ENCODE data around the gene RBM15B.

The RBM15B gene

DNA sequence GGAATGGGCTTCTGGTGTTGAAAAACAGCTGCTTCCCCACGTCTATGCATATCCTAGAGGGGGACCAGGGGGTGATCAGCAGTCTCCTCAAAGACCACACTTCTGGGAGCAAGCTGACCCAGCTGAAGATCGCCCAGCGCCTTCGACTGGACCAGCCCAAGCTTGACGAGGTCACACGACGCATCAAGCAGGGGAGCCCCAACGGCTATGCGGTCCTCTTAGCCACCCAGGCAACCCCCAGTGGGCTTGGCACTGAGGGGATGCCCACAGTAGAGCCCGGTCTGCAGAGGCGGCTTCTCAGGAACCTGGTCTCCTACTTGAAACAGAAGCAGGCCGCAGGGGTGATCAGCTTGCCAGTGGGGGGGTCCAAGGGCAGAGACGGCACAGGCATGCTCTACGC is 2.5 kb downstream of the RBM15B start:
- no peak for DNase-seq

- no peak for DNase-seq
These were observed 3.5 kb downstream of the RBM15B start for GRCh38 chr3:51394541-51394940.

DNA sequence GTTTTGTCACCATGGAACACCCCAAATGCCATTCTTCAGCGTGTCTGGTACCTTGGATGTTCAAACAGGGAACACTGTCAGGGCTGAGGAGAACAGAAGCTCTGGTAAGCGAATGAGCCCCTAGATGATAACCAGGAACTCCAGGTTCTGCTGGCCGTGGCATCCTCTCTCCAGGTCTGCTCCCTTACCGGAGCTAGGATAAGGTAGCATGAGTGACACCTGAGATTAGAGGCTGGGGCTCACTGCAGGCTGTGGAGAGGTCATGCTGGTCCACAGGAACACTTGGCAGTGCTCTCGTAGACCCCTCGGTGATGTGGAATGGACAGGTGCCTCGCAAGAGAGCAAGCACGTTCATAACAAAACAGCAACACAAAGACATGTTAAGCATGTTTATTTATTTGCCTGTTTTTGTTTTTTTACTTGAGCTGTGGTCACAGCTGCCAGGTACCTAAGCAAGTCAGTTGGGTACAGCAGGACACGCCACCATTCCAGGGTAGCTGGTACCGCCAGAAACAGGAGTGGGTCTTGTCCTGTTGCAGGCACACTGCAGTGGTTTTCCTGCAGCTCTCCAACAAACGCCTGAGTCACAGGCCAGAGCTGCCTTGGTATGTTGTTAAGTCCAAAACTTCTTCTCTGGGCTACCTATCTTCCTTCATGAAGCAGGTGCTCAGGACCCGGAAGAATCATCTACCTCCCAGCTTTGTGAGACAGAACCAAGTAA is 4.6 kb downstream of the RBM15B start:
- DNase-seq = no peak

GRCh38 chr3:51396401-51396800 is 5.3 kb downstream of the RBM15B start:
- no peak for DNase-seq

GRCh38 chr3:51397392-51397791 is 6.3 kb downstream of the RBM15B start:
- no peak for DNase-seq

DNA sequence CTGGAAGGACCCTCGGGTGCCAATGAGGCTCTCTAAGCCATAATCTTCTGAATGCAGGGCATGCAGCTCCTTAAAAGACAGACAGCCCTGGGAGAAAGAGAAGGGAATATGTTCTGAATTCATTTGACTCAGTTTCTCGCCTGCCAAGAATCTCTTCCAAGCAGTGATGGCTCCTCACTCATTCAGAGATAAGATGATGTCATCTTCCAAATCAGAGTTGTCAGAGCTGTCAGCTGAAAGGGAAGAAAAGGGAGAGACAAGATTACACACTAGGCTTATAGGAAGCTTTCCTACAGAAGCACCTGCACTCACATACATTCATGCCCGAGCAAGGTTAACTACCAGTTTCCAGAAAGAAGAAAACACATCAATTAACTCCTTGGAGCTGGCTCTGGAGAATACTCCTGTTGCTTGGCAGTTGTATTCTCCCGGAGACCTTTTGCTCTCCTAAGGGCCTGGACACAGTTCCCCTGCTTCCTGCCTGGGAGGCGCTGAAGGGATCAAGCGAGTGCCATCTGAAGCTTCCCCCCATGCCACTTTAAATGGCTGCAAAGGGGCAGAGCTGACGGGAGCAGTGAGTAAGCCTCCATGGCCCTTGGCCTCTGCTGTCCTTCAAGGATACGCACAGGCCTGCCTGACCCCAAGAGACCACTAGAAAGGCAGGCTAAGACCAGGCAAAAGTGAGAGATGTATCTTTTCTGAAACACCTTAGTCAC is 7.7 kb downstream of the RBM15B start:
- no peak for DNase-seq

- DNase-seq = no peak
These were observed 9.1 kb downstream of the RBM15B start for GRCh38 chr3:51400166-51400565.

DNA sequence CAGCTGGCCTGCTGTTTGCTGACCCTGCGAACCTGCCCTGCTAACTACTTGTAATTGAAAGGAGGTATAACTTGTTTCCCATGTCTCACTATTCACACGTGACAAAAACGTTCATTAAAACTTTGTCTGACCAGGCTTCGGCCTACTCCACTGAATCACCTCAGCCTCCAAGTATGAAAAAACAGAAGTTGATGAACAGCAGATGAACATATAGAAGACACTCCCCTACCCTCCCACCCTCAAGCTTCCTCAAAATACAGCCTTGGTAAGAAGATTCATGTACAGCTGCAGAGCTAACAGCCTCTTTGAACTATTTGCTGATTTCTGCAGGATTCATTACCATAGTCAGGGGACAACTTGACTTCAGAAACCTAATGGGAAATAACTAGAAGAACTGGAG is 10.7 kb downstream of the RBM15B start:
- DNase-seq = no peak

DNA sequence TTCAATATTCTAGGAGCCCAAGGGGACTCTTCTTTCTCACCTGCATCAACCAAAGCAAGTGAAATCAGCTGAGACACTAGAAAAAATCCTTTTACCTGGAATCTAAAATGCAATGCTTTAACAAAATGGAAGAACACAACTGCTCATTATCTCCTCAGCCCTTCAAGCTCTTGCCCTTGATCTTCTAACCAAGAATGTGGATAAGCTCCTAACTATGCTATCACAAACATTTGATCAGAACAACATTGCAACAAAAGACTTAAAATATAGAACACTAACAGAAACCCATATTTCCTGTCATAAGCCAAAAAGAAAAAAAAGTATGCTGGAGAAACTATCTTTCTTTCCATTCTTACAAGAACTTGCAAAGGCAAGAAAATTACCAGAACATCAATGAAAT is 12.6 kb downstream of the RBM15B start:
- DNase-seq = no peak

DNA sequence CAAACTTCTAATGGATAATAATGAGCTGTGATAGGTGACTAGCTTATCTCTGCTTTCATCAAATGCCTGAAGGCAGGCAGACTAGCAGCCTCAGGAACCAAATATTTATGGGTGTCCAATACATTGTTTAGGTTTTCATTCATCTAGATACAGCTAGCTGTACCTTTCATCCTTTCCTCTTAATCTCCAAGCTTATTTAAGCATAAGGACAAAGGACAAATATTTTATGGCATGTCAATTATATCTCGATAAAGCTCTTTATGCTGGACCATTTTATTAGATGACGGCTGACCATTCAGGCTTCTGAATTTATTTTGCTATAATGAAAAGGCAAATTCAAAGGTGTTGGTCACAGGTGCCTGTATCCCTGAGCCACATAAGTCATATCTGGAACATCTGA is 16.9 kb downstream of the RBM15B start:
- DNase-seq = no peak

DNA sequence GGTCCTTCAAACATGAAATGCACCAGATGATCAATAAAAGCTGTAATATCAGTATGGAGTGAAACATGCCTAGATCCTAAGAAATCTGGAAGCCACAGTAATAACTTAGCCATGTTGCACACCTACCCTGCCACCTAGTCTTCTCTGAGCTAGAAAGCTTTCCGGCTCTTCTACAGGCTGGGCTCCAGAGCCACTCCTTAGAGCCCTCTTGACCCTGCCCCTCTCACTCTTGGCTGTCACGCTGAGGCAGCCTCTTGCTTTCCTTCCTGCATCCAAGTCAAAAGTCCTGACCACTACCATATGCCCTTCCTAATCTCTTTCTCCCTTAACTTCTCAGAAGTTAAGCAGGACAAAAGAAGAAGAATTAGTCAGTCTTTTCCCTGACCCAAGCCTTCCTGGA is 17.7 kb downstream of the RBM15B start:
- no peak for DNase-seq

DNA sequence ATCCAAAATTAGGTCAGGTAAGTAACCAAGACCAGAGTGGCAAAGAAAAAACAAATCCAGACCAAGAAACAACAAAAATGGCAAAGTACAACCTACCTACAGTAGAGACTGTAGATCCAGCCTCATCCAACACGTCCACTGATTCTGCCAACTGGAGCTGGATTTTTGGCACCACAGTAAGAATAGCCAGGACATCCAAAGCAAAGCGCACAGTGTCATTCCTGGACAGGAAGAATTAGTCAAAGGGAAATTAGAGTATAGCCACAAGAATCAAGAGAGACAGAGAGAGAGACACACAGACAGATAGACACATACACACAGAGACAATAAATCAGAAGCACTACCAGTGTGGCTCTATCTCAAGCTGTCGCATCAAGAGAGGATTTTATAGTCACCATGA is 31.1 kb downstream of the RBM15B start:
- no peak for DNase-seq

DNA sequence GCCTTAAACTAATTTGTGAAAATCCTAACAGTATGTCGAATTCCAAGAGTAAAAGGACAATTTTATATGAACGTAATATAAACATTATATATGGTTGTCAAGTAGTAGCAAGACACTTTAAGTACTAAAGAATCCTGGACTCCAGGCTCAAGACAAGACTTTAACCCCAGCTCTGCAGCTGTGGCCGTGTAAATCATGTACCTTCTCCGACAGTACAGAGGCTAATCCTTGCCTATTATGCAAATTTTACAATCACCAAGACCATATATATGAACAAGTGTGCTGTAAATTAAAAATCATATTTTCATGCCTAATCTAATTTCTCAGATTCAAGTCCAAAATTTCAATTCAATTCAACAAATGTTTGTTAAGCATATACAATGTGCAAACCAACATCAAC is 35.8 kb downstream of the RBM15B start:
- DNase-seq = no peak

GRCh38 chr3:51429138-51429537 is 38.1 kb downstream of the RBM15B start:
- no peak for DNase-seq

DNA sequence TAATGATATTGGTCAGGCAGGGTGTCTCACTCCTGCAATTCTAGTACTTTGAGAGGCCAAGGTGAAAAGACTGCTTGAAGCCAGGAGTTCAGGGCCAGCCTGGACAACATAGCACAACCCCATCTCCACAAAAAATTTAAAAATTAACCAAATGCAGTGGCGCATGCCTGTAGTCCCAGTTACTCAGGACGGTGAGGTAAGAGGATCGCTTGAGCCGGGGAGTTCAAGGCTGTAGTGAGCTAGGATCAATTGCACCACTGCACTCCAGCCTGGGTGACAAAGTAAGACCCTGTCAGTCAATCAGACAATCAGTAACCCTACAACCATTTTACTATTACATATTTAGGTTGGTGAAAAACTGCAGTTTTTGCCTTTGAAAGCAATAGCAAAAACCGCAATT is 43.0 kb downstream of the RBM15B start:
- DNase-seq = no peak

- peak; percentile 64 for DNase-seq
These were observed 43.8 kb downstream of the RBM15B start for GRCh38 chr3:51434746-51435327.

GRCh38 chr3:51436998-51437639 is 46.0 kb downstream of the RBM15B start:
- no peak for DNase-seq

DNA sequence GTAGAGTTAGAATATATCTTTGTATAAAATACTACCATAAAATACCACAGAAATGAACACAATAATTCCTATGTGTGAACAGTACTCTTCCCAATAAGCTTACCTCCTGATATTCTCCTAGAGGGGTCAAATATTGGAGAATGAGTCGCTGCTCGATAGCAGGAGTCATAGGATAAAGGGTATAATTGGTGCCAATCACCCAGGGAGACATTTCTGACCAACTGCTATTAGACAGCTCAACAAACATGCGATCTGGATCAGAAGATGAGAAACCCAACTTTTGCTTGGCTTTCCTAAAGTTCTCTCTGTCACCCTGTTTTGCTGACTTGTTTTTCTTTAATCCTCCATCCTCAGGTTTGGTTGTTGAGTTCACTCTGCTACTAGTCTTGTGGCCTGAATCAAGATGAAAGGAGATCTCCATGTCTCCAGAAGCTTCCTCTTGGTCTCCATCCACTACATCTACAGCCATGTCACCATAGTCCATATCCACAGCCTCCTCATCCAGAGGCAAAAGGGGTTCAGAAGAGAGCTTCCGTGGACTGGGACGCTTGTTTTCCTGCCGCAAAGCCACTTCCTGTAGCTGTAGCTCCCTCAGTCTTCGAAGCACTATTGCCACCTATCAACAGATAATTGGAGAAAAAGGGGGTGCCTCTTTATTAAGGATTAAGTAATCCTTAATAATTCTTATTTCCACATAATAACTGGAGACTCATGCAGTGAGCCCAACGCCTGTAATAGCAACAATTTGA is 50.4 kb downstream of the RBM15B start:
- DNase-seq = no peak

DNA sequence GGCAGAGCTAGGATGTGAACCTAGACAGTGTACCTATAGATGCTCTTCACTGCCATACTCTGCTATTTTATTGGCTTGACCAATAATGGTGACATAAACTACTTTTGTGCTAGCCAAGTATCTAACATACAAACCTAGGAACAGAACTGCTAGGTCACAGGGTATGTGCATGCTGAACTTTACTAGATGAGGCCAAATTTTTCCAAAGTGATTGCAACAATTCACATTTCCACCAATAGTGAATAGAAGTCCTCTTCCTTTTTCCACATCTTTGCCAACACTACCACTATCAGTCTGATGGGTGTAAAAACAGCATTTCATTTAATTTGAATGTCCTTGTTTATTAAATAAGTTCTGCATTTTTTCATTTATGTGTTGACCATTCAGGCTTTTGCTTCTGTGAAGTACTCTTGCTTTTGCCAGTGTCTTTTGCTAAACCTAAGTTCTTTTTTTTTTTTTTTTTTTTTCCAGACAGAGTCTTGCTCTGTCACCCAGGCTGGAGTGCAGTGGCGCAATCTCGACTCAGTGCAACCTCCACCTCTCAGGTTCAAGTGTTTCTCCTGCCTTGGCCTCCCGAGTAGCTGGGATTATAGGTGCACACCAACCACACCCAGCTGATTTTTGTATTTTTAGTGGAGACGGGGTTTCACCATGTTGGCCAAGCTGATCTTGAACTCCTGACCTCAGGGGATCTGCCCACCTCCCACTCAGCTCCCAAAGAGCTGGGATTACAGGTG is 54.6 kb downstream of the RBM15B start:
- DNase-seq = no peak

All from CD4-positive, alpha-beta T cell treated with Interleukin-10 for 1 hour (primary cell).